ENCODE results near the gene ZNF562.

DNA sequence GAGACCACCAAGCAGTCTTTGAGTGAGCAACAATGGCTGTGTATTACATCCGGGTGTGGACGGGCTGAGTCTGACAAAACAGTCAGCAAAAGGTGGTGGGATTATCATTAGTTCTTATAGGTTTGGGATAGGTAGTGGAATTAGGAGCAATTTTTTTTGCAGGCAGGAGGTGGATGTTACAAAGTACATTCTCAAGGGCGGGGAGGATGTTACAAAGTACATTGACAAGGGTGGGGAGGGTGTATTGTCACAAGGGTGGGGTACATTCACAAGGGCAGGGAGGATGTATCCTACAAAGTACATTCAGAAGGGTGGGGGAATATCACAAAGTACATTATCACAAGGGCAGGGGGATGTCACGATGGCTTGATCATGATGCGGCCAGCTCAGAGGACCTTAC lies 38.9 kb downstream of the ZNF562 start:
- TF ChIP-seq, protein P1, sequence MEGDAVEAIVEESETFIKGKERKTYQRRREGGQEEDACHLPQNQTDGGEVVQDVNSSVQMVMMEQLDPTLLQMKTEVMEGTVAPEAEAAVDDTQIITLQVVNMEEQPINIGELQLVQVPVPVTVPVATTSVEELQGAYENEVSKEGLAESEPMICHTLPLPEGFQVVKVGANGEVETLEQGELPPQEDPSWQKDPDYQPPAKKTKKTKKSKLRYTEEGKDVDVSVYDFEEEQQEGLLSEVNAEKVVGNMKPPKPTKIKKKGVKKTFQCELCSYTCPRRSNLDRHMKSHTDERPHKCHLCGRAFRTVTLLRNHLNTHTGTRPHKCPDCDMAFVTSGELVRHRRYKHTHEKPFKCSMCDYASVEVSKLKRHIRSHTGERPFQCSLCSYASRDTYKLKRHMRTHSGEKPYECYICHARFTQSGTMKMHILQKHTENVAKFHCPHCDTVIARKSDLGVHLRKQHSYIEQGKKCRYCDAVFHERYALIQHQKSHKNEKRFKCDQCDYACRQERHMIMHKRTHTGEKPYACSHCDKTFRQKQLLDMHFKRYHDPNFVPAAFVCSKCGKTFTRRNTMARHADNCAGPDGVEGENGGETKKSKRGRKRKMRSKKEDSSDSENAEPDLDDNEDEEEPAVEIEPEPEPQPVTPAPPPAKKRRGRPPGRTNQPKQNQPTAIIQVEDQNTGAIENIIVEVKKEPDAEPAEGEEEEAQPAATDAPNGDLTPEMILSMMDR (IDR thresholded peaks at IDR 0.05) = no peak
- TF ChIP-seq POLR2A (IDR thresholded peaks at IDR 0.05) (no peak), POLR2AphosphoS5 (IDR thresholded peaks at IDR 0.05) (no peak)
